GM23338 (cell line): Measurements from ENCODE around the gene KIF15. TPM values are rescaled to one million over a fixed set of nuclear protein-coding genes. Genes with fewer than 3 reads are reported as not detected.

Experiments
- ATAC-seq: fragments of 200-7000 bp; cut with Tn5 transposase; 3 replicates; pipeline ENCODE4 v1.9.1; 2020
- DNase-seq: peaks from one replicate; pipeline ENCODE4 v3.0.0-alpha.2; 2015; ENCODE audit warnings: low spot score
- H2AFZ ChIP-seq: fragments of 200-600 bp; sonication (generic); 2 replicates; pipeline ENCODE4 v1.8.0; 2016; ENCODE audit warnings: antibody characterized with exemption, mild to moderate bottlenecking, moderate library complexity
- H3F3A ChIP-seq: fragments of 200-600 bp; sonication (generic); replicated peaks from 2 replicates; pipeline ENCODE4 v1.8.0; 2017; ENCODE audit warnings: antibody characterized with exemption, mixed run types, low read depth
- H3K27ac ChIP-seq: fragments of 200-600 bp; sonication (generic); 2 replicates; pipeline ENCODE4 v1.6.1; 2016; ENCODE audit warnings: low read depth
- H3K27me3 ChIP-seq: fragments of 200-600 bp; sonication (generic); 2 replicates; pipeline ENCODE4 v1.8.0; 2016; ENCODE audit warnings: mild to moderate bottlenecking, mixed run types, moderate library complexity; ENCODE audit not compliant: insufficient read depth
- H3K36me3 ChIP-seq: fragments of 200-600 bp; sonication (generic); 2 replicates; pipeline ENCODE4 v1.8.0; 2016; ENCODE audit warnings: mild to moderate bottlenecking; ENCODE audit not compliant: insufficient read depth
- H3K4me1 ChIP-seq: fragments of 200-600 bp; sonication (generic); 2 replicates; pipeline ENCODE4 v1.8.0; 2016; ENCODE audit warnings: mild to moderate bottlenecking, moderate library complexity; ENCODE audit not compliant: insufficient read depth
- H3K4me2 ChIP-seq: fragments of 200-600 bp; sonication (generic); 2 replicates; pipeline ENCODE4 v1.7.1; 2017; ENCODE audit warnings: mixed run types
- H3K4me3 ChIP-seq: fragments of 200-600 bp; sonication (generic); 2 replicates; pipeline ENCODE4 v1.6.1; 2016; ENCODE audit warnings: mixed run types
- H3K79me2 ChIP-seq: fragments of 200-600 bp; sonication (generic); replicated peaks from 2 replicates; pipeline ENCODE4 v1.8.0; 2017; ENCODE audit warnings: mild to moderate bottlenecking; ENCODE audit not compliant: insufficient read depth
- H3K9me2 ChIP-seq: fragments of 200-600 bp; sonication (generic); 2 replicates; pipeline ENCODE4 v1.8.0; 2017; ENCODE audit not compliant: insufficient read depth
- H4K20me1 ChIP-seq: fragments of 200-600 bp; sonication (generic); replicated peaks from 2 replicates; pipeline ENCODE4 v1.8.0; 2017; ENCODE audit warnings: mild to moderate bottlenecking; ENCODE audit not compliant: insufficient read depth
- H3K27ac Mint-ChIP-seq: 2 replicates; pipeline ENCODE4 v1.8.0; 2020; ENCODE audit warnings: inconsistent platforms, mild to moderate bottlenecking, moderate library complexity, mixed read lengths
- H3K27me3 Mint-ChIP-seq: 3 replicates; pipeline ENCODE4 v1.8.0; 2022; ENCODE audit warnings: low read depth, mild to moderate bottlenecking, moderate library complexity, mixed read lengths, inconsistent platforms; ENCODE audit not compliant: insufficient read depth, poor library complexity
- H3K36me3 Mint-ChIP-seq: 3 replicates; pipeline ENCODE4 v1.8.0; 2021; ENCODE audit warnings: low read depth, mild to moderate bottlenecking, inconsistent platforms, moderate library complexity, mixed read lengths
- H3K4me1 Mint-ChIP-seq: 3 replicates; pipeline ENCODE4 v1.8.0; 2020; ENCODE audit warnings: mild to moderate bottlenecking, inconsistent platforms, mixed read lengths
- H3K4me3 Mint-ChIP-seq: 3 replicates; pipeline ENCODE4 v1.8.0; 2021; ENCODE audit warnings: moderate library complexity, mild to moderate bottlenecking, inconsistent platforms, mixed read lengths
- H3K9me3 Mint-ChIP-seq: 3 replicates; pipeline ENCODE4 v1.8.0; 2020; ENCODE audit warnings: moderate library complexity, mild to moderate bottlenecking, inconsistent platforms, mixed read lengths
- CREB1 ChIP-seq: fragments of 250-450 bp; sonication (Bioruptor Pico); IDR thresholded peaks from 2 replicates; pipeline ENCODE4 v1.5.0; 2020; ENCODE audit warnings: low read depth, mild to moderate bottlenecking, moderate library complexity
- EZH2 ChIP-seq: fragments of 200-600 bp; sonication (generic); IDR thresholded peaks from one replicate; pipeline ENCODE4 v1.8.0; 2017; ENCODE audit warnings: antibody characterized with exemption, mild to moderate bottlenecking, low read depth; ENCODE audit not compliant: unreplicated experiment
- POLR2AphosphoS5 ChIP-seq: IDR thresholded peaks from 2 replicates; pipeline ENCODE4 v1.6.1; 2016; ENCODE audit warnings: antibody characterized with exemption, low read depth
- REST ChIP-seq: IDR thresholded peaks from one replicate; pipeline ENCODE4 v1.6.1; 2018; ENCODE audit warnings: antibody characterized with exemption; ENCODE audit not compliant: unreplicated experiment
- STAT1 ChIP-seq: IDR thresholded peaks from one replicate; pipeline ENCODE4 v1.6.1; 2016; ENCODE audit warnings: antibody characterized with exemption; ENCODE audit not compliant: unreplicated experiment
- ZNF331 ChIP-seq: fragments of 250-450 bp; sonication (Bioruptor Pico); IDR thresholded peaks from 2 replicates; pipeline ENCODE4 v1.5.0; 2020; ENCODE audit warnings: low read depth, mild to moderate bottlenecking, moderate library complexity
- ZNF462 ChIP-seq: fragments of 250-450 bp; sonication (Bioruptor Pico); IDR thresholded peaks from 2 replicates; pipeline ENCODE4 v1.5.0; 2020; ENCODE audit warnings: mild to moderate bottlenecking, moderate library complexity
- polyA plus RNA-seq: library from polyadenylated mRNA; unstranded; fragments of >200 nt; fragmentation: Nextera tagmentation; extraction: Ambion mirVana; gene quantifications from 2 replicates; pipeline ENCODE4 v1.2.1, GENCODE V29; 2016
- total RNA-seq: library from RNA; depleted of rRNA; stranded (reverse); fragments of >200 nt; shearing (Covaris generic); gene quantifications from 2 replicates; pipeline ENCODE4 v1.2.3, GENCODE V29; 2014

KIF15 gene
- total and polyA plus RNA-seq, 2 experiments from 2014 or later, result 21.2 to 25.8 TPM

GRCh38 chr3:44875596-44875995 lies 114.0 kb downstream of the KIF15 start (continued):
- no peak for TF ChIP-seq ZNF462 (CRISPR knock-in tag)
- TF ChIP-seq STAT1, result no peak
- no peak for TF ChIP-seq CREB1 (CRISPR knock-in tag)
- TF ChIP-seq EZH2, result no peak
- TF ChIP-seq ZNF331 (CRISPR knock-in tag), result no peak

- no peak overlapping the region for H2AFZ ChIP-seq
- H3K36me3 ChIP-seq, result no peaks in the 10 kb centered on the region
- ATAC-seq (no peak), DNase-seq (no peak)
- Mint-ChIP-seq H3K27ac (no peak overlapping the region), H3K9me3 (no peaks in the 10 kb centered on the region; the same call in 2 of the 3 replicates), H3K36me3 (no peaks in the 10 kb centered on the region), H3K4me1 (peaks cover 2% of the 10 kb centered on the region; the same call in 2 of the 3 replicates), H3K27me3 (peaks cover 2% of the 10 kb centered on the region), H3K4me3 (no peak overlapping the region)
- no peaks in the 10 kb centered on the region for H3K4me1 ChIP-seq
- H4K20me1 ChIP-seq, result no peaks in the 10 kb centered on the region
- no peak overlapping the region for H3K4me2 ChIP-seq
- no peaks in the 10 kb centered on the region for H3K79me2 ChIP-seq
- H3K27me3 ChIP-seq, result no peaks in the 10 kb centered on the region
- H3K9me2 ChIP-seq, result no peaks in the 10 kb centered on the region
- no peak overlapping the region for H3K27ac ChIP-seq
- H3K4me3 ChIP-seq, result no peak overlapping the region
- no peaks in the 10 kb centered on the region for H3F3A ChIP-seq
- TF ChIP-seq REST, result no peak
- TF ChIP-seq ZNF331 (CRISPR knock-in tag), result no peak
- TF ChIP-seq POLR2AphosphoS5, result no peak
Measured at GRCh38 chr3:44877333-44877732, 115.7 kb downstream of the KIF15 start.
